GM23338 (cell line): ENCODE measurements around the gene SPINT2. TPM values are rescaled to one million over a fixed set of nuclear protein-coding genes. Genes with fewer than 3 reads are reported as not detected.

Experiments used
- ATAC-seq: fragments of 200-7000 bp; cut with Tn5 transposase; 3 replicates; pipeline ENCODE4 v1.9.1; 2020
- DNase-seq: peaks from one replicate; pipeline ENCODE4 v3.0.0-alpha.2; 2015; ENCODE audit warnings: low spot score
- H2AFZ ChIP-seq: fragments of 200-600 bp; sonication (generic); 2 replicates; pipeline ENCODE4 v1.8.0; 2016; ENCODE audit warnings: antibody characterized with exemption, mild to moderate bottlenecking, moderate library complexity
- H3F3A ChIP-seq: fragments of 200-600 bp; sonication (generic); replicated peaks from 2 replicates; pipeline ENCODE4 v1.8.0; 2017; ENCODE audit warnings: antibody characterized with exemption, mixed run types, low read depth
- H3K27ac ChIP-seq: fragments of 200-600 bp; sonication (generic); 2 replicates; pipeline ENCODE4 v1.6.1; 2016; ENCODE audit warnings: low read depth
- H3K27me3 ChIP-seq: fragments of 200-600 bp; sonication (generic); 2 replicates; pipeline ENCODE4 v1.8.0; 2016; ENCODE audit warnings: mild to moderate bottlenecking, mixed run types, moderate library complexity; ENCODE audit not compliant: insufficient read depth
- H3K36me3 ChIP-seq: fragments of 200-600 bp; sonication (generic); 2 replicates; pipeline ENCODE4 v1.8.0; 2016; ENCODE audit warnings: mild to moderate bottlenecking; ENCODE audit not compliant: insufficient read depth
- H3K4me1 ChIP-seq: fragments of 200-600 bp; sonication (generic); 2 replicates; pipeline ENCODE4 v1.8.0; 2016; ENCODE audit warnings: mild to moderate bottlenecking, moderate library complexity; ENCODE audit not compliant: insufficient read depth
- H3K4me2 ChIP-seq: fragments of 200-600 bp; sonication (generic); 2 replicates; pipeline ENCODE4 v1.7.1; 2017; ENCODE audit warnings: mixed run types
- H3K4me3 ChIP-seq: fragments of 200-600 bp; sonication (generic); 2 replicates; pipeline ENCODE4 v1.6.1; 2016; ENCODE audit warnings: mixed run types
- H3K79me2 ChIP-seq: fragments of 200-600 bp; sonication (generic); replicated peaks from 2 replicates; pipeline ENCODE4 v1.8.0; 2017; ENCODE audit warnings: mild to moderate bottlenecking; ENCODE audit not compliant: insufficient read depth
- H3K9me2 ChIP-seq: fragments of 200-600 bp; sonication (generic); 2 replicates; pipeline ENCODE4 v1.8.0; 2017; ENCODE audit not compliant: insufficient read depth
- H4K20me1 ChIP-seq: fragments of 200-600 bp; sonication (generic); replicated peaks from 2 replicates; pipeline ENCODE4 v1.8.0; 2017; ENCODE audit warnings: mild to moderate bottlenecking; ENCODE audit not compliant: insufficient read depth
- H3K27ac Mint-ChIP-seq: 2 replicates; pipeline ENCODE4 v1.8.0; 2020; ENCODE audit warnings: inconsistent platforms, mild to moderate bottlenecking, moderate library complexity, mixed read lengths
- H3K27me3 Mint-ChIP-seq: 3 replicates; pipeline ENCODE4 v1.8.0; 2022; ENCODE audit warnings: low read depth, mild to moderate bottlenecking, moderate library complexity, mixed read lengths, inconsistent platforms; ENCODE audit not compliant: insufficient read depth, poor library complexity
- H3K36me3 Mint-ChIP-seq: 3 replicates; pipeline ENCODE4 v1.8.0; 2021; ENCODE audit warnings: low read depth, mild to moderate bottlenecking, inconsistent platforms, moderate library complexity, mixed read lengths
- H3K4me1 Mint-ChIP-seq: 3 replicates; pipeline ENCODE4 v1.8.0; 2020; ENCODE audit warnings: mild to moderate bottlenecking, inconsistent platforms, mixed read lengths
- H3K4me3 Mint-ChIP-seq: 3 replicates; pipeline ENCODE4 v1.8.0; 2021; ENCODE audit warnings: moderate library complexity, mild to moderate bottlenecking, inconsistent platforms, mixed read lengths
- H3K9me3 Mint-ChIP-seq: 3 replicates; pipeline ENCODE4 v1.8.0; 2020; ENCODE audit warnings: moderate library complexity, mild to moderate bottlenecking, inconsistent platforms, mixed read lengths
- CREB1 ChIP-seq: fragments of 250-450 bp; sonication (Bioruptor Pico); IDR thresholded peaks from 2 replicates; pipeline ENCODE4 v1.5.0; 2020; ENCODE audit warnings: low read depth, mild to moderate bottlenecking, moderate library complexity
- EZH2phosphoT487 ChIP-seq: fragments of 200-600 bp; sonication (generic); IDR thresholded peaks from one replicate; pipeline ENCODE4 v1.8.1; 2018; ENCODE audit warnings: antibody characterized with exemption; ENCODE audit not compliant: unreplicated experiment
- JUNB ChIP-seq: IDR thresholded peaks from one replicate; pipeline ENCODE4 v1.6.1; 2016; ENCODE audit warnings: antibody characterized with exemption; ENCODE audit not compliant: unreplicated experiment
- NANOG ChIP-seq: IDR thresholded peaks from 2 replicates; pipeline ENCODE4 v1.6.1; 2016; ENCODE audit warnings: antibody characterized with exemption, borderline replicate concordance
- POLR2AphosphoS5 ChIP-seq: IDR thresholded peaks from 2 replicates; pipeline ENCODE4 v1.6.1; 2016; ENCODE audit warnings: antibody characterized with exemption, low read depth
- STAT1 ChIP-seq: IDR thresholded peaks from one replicate; pipeline ENCODE4 v1.6.1; 2016; ENCODE audit warnings: antibody characterized with exemption; ENCODE audit not compliant: unreplicated experiment
- ZNF331 ChIP-seq: fragments of 250-450 bp; sonication (Bioruptor Pico); IDR thresholded peaks from 2 replicates; pipeline ENCODE4 v1.5.0; 2020; ENCODE audit warnings: low read depth, mild to moderate bottlenecking, moderate library complexity
- polyA plus RNA-seq: library from polyadenylated mRNA; unstranded; fragments of >200 nt; fragmentation: Nextera tagmentation; extraction: Ambion mirVana; gene quantifications from 2 replicates; pipeline ENCODE4 v1.2.1, GENCODE V29; 2016
- total RNA-seq: library from RNA; depleted of rRNA; stranded (reverse); fragments of >200 nt; shearing (Covaris generic); gene quantifications from 2 replicates; pipeline ENCODE4 v1.2.3, GENCODE V29; 2014
- TF ChIP-seq, protein P1 (sequence below): fragments of 250-450 bp; sonication (Bioruptor Pico); IDR thresholded peaks from 2 replicates; pipeline ENCODE4 v1.5.0; 2020; ENCODE audit warnings: mild to moderate bottlenecking, moderate library complexity
- TF ChIP-seq, protein P2 (sequence below): IDR thresholded peaks from 2 replicates; pipeline ENCODE4 v1.6.1; 2016; ENCODE audit warnings: antibody characterized with exemption

Gene SPINT2
- total and polyA plus RNA-seq, 2 experiments from 2014 or later = 319 to 468 TPM

DNA sequence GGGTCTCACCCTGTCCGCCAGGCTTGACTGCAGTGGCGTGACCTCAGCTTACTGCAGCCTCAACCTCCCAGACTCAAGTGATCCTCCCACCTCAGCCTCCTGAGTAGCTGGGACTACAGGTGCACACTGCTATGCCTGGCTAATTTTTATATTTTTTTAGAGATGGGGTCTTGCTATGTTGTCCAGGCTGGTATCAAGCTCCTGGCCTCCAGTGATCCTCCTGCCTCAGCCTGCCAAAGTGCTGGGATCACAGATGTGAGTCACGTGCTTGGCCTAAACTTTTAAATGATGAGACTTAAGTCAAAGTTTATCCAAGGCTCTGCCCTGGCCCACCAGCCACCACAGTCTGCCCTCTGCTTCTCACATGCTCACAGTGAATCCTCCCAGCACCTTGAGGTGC lies 41.9 kb downstream of the SPINT2 start (continued):
- TF ChIP-seq, protein P1, sequence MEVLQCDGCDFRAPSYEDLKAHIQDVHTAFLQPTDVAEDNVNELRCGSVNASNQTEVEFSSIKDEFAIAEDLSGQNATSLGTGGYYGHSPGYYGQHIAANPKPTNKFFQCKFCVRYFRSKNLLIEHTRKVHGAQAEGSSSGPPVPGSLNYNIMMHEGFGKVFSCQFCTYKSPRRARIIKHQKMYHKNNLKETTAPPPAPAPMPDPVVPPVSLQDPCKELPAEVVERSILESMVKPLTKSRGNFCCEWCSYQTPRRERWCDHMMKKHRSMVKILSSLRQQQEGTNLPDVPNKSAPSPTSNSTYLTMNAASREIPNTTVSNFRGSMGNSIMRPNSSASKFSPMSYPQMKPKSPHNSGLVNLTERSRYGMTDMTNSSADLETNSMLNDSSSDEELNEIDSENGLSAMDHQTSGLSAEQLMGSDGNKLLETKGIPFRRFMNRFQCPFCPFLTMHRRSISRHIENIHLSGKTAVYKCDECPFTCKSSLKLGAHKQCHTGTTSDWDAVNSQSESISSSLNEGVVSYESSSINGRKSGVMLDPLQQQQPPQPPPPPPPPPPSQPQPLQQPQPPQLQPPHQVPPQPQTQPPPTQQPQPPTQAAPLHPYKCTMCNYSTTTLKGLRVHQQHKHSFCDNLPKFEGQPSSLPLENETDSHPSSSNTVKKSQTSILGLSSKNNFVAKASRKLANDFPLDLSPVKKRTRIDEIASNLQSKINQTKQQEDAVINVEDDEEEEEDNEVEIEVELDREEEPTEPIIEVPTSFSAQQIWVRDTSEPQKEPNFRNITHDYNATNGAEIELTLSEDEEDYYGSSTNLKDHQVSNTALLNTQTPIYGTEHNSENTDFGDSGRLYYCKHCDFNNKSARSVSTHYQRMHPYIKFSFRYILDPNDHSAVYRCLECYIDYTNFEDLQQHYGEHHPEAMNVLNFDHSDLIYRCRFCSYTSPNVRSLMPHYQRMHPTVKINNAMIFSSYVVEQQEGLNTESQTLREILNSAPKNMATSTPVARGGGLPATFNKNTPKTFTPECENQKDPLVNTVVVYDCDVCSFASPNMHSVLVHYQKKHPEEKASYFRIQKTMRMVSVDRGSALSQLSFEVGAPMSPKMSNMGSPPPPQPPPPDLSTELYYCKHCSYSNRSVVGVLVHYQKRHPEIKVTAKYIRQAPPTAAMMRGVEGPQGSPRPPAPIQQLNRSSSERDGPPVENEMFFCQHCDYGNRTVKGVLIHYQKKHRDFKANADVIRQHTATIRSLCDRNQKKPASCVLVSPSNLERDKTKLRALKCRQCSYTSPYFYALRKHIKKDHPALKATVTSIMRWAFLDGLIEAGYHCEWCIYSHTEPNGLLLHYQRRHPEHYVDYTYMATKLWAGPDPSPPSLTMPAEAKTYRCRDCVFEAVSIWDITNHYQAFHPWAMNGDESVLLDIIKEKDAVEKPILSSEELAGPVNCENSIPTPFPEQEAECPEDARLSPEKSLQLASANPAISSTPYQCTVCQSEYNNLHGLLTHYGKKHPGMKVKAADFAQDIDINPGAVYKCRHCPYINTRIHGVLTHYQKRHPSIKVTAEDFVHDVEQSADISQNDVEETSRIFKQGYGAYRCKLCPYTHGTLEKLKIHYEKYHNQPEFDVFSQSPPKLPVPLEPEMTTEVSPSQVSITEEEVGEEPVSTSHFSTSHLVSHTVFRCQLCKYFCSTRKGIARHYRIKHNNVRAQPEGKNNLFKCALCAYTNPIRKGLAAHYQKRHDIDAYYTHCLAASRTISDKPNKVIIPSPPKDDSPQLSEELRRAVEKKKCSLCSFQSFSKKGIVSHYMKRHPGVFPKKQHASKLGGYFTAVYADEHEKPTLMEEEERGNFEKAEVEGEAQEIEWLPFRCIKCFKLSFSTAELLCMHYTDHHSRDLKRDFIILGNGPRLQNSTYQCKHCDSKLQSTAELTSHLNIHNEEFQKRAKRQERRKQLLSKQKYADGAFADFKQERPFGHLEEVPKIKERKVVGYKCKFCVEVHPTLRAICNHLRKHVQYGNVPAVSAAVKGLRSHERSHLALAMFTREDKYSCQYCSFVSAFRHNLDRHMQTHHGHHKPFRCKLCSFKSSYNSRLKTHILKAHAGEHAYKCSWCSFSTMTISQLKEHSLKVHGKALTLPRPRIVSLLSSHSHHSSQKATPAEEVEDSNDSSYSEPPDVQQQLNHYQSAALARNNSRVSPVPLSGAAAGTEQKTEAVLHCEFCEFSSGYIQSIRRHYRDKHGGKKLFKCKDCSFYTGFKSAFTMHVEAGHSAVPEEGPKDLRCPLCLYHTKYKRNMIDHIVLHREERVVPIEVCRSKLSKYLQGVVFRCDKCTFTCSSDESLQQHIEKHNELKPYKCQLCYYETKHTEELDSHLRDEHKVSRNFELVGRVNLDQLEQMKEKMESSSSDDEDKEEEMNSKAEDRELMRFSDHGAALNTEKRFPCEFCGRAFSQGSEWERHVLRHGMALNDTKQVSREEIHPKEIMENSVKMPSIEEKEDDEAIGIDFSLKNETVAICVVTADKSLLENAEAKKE (CRISPR knock-in tag) = no peak
- TF ChIP-seq, protein P2, sequence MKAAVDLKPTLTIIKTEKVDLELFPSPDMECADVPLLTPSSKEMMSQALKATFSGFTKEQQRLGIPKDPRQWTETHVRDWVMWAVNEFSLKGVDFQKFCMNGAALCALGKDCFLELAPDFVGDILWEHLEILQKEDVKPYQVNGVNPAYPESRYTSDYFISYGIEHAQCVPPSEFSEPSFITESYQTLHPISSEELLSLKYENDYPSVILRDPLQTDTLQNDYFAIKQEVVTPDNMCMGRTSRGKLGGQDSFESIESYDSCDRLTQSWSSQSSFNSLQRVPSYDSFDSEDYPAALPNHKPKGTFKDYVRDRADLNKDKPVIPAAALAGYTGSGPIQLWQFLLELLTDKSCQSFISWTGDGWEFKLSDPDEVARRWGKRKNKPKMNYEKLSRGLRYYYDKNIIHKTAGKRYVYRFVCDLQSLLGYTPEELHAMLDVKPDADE = no peak
- TF ChIP-seq NANOG = no peak
- TF ChIP-seq POLR2AphosphoS5 = no peak
- no peak for TF ChIP-seq EZH2phosphoT487
- no peak for TF ChIP-seq JUNB

GRCh38 chr19:38307076-38307475 lies 42.7 kb downstream of the SPINT2 start:
- no peak overlapping the region for H2AFZ ChIP-seq

More at GRCh38 chr19:38307076-38307475, 42.7 kb downstream of the SPINT2 start:
- TF ChIP-seq POLR2AphosphoS5 (no peak), CREB1 (no peak), STAT1 (no peak), JUNB (no peak), ZNF331 (CRISPR knock-in tag) (no peak)
- peaks cover 3% of the 10 kb centered on the region for H4K20me1 ChIP-seq
- peaks cover 24% of the 10 kb centered on the region for H3K27me3 Mint-ChIP-seq
- peaks cover 14% of the 10 kb centered on the region for H3K4me1 ChIP-seq
- no peaks in the 10 kb centered on the region for H3K9me2 ChIP-seq
- no peak overlapping the region for H3K4me3 Mint-ChIP-seq
- H3K4me3 ChIP-seq = no peak overlapping the region
- peaks cover 13% of the 10 kb centered on the region; the same call in 1 of the 2 replicates for H3F3A ChIP-seq
- H3K36me3 ChIP-seq = 0 out of 2 replicates have a peak, but pooled peaks cover 3% of the 10 kb centered on the region
- no peak for ATAC-seq
- H3K36me3 Mint-ChIP-seq = peaks cover 6% of the 10 kb centered on the region; the same call in 2 of the 3 replicates
- no peak overlapping the region for H3K27ac Mint-ChIP-seq
- H3K79me2 ChIP-seq = 0 out of 2 replicates have a peak, but pooled peaks cover 6% of the 10 kb centered on the region
- no peak for DNase-seq
- no peak overlapping the region for H3K27ac ChIP-seq
- no peaks in the 10 kb centered on the region; the same call in 1 of the 3 replicates for H3K9me3 Mint-ChIP-seq
- H3K4me2 ChIP-seq = no peak overlapping the region
- H3K4me1 Mint-ChIP-seq = no peaks in the 10 kb centered on the region; the same call in 2 of the 3 replicates
- H3K27me3 ChIP-seq = no peaks in the 10 kb centered on the region; the same call in 1 of the 2 replicates
